Epithelial cell of esophagus (primary cell): ENCODE measurements around the gene USP33.
"Not testable (repeated sequence)": the region's sequence is repeated elsewhere in the genome, so short reads cannot be mapped to it uniquely, and the experiment has no call there.

Experiments
- DNase-seq: peaks from one replicate; pipeline ENCODE4 v3.0.0; 2010; ENCODE audit warnings: low read depth
- H3K4me3 ChIP-seq: 2 replicates; pipeline ENCODE4 v1.5.1; 2011; ENCODE audit warnings: mild to moderate bottlenecking, low read length, control low read depth
- CTCF ChIP-seq: IDR thresholded peaks from 2 replicates; pipeline ENCODE4 v1.5.1; 2011; ENCODE audit warnings: low read depth, mild to moderate bottlenecking, low read length, control low read depth, inconsistent platforms; ENCODE audit not compliant: insufficient read depth; ENCODE audit errors: missing control alignments

Gene USP33

GRCh38 chr1:77757603-77758002 is 2.0 kb downstream of the USP33 start:
- TF ChIP-seq CTCF: no peak
- H3K4me3 ChIP-seq: no peak overlapping the region
- peak; percentile 57 for DNase-seq

GRCh38 chr1:77757066-77757584 is 2.5 kb downstream of the USP33 start:
- TF ChIP-seq CTCF: no peak
- no peak overlapping the region for H3K4me3 ChIP-seq
- no peak for DNase-seq

- no peak for DNase-seq
- no peak overlapping the region for H3K4me3 ChIP-seq
- no peak for TF ChIP-seq CTCF
Measured at GRCh38 chr1:77756052-77756754, 3.4 kb downstream of the USP33 start.

- peak; percentile 8 for DNase-seq
- H3K4me3 ChIP-seq: not testable (repeated sequence)
Measured at GRCh38 chr1:77749489-77749888, 10.2 kb downstream of the USP33 start.

GRCh38 chr1:77744576-77744975 is 15.1 kb downstream of the USP33 start:
- peak; percentile 17 for TF ChIP-seq CTCF
- DNase-seq: peak; percentile 24
- H3K4me3 ChIP-seq: no peak overlapping the region

GRCh38 chr1:77742011-77742555 is 17.6 kb downstream of the USP33 start:
- TF ChIP-seq CTCF: no peak
- no peak for DNase-seq

GRCh38 chr1:77741316-77741715 is 18.3 kb downstream of the USP33 start:
- no peak for TF ChIP-seq CTCF
- H3K4me3 ChIP-seq: no peak overlapping the region
- no peak for DNase-seq

More at GRCh38 chr1:77742011-77742555, 17.6 kb downstream of the USP33 start:
- H3K4me3 ChIP-seq: no peak overlapping the region
